KOPT-K1 (cell line): ENCODE measurements around the gene SLC35A2.

Experiments used
- H3K27ac ChIP-seq: fragments of 200-600 bp; sonication (generic); 2 replicates; pipeline ENCODE4 v1.5.1; 2016; ENCODE audit warnings: antibody characterized with exemption, mild to moderate bottlenecking, low read depth, low read length; ENCODE audit not compliant: poor library complexity, severe bottlenecking
- H3K36me3 ChIP-seq: fragments of 200-600 bp; sonication (generic); 2 replicates; pipeline ENCODE4 v1.5.1; 2017; ENCODE audit warnings: antibody characterized with exemption, mild to moderate bottlenecking, low read length, moderate library complexity; ENCODE audit not compliant: insufficient read depth
- H3K9me3 ChIP-seq: fragments of 200-600 bp; sonication (generic); 2 replicates; pipeline ENCODE4 v1.5.1; 2017; ENCODE audit warnings: antibody characterized with exemption, low read length, mild to moderate bottlenecking; ENCODE audit not compliant: insufficient read depth, poor library complexity, severe bottlenecking

SLC35A2 gene

DNA sequence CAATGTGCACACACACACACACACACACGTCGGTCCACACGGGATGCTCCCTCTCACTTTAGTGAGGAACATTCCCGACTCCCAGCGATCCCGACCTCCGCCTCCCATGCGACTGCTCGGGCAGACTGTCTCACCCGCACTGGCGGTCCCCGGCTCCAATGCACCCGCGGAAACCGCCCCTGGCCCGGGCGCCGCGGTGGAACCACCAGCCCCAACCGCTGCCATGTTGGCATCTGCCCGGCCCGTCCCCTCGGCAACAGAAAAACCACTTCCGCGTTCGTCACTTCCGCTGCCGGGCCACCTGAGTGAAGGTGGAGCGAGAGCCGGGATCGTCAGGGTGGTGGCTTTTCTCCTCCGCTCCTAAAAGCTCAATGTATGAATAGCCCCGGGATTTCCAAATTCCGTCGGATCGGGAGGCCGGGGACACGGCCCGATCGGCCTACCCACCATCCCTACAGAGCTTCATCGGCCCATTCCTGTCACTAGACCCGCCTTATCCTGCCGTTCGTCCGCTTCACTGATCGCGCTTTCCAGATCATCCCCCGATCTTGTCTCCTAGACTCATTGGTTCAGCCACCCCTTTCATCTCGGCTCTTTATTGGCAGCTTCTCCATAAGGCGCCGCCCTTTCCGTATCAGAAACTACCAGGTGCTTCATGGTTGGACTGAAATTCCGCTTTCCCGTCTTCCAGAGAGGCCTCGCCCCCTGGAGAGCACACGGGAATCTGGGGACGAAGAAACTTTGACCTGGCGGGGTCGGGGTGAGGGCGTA lies at the start of gene SLC35A2:
Gene SLC35A2, minus strand, starts transcription at position 235 of the 771 bp plus-strand sequence. Its CDS starts 10 bp downstream, at position 225.
- Histone ChIP-seq H3K27ac (peak within 1 kb of the TSS; percentile 78), H3K9me3 (no peaks in the 10 kb centered on the region), H3K36me3 (peaks cover 21% of the 10 kb centered on the region; the same call in 1 of the 2 replicates)

- no peak overlapping the region for H3K27ac ChIP-seq
Observed at GRCh38 chrX:48960291-48960690, 48.8 kb upstream of the SLC35A2 start.

DNA sequence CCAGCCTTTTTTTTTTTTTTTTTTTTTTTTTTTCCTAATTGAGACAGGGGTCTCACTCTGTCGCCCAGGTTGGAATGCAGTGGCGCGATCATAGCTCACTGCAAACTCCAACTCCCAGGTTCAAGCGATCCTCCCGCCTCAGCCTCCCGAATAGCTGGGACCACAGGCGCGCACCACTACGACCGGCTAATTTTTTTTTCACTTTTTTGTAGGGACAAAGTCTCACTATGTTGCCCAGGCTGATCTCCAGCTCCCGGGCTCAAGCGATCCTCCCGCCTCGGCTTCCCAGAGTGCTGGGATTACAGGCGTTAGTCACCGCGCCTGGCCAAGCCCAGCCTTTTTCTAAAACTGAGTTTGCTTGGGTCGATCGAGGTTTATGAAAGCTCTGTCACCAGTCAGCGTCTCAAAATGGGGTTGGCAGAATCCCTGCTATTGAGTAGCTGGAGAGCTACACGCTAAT lies 47.2 kb upstream of the SLC35A2 start:
- Histone ChIP-seq H3K27ac (peak overlapping the region; percentile 88), H3K36me3 (peaks cover 20% of the 10 kb centered on the region), H3K9me3 (no peaks in the 10 kb centered on the region)

More at GRCh38 chrX:48960291-48960690, 48.8 kb upstream of the SLC35A2 start:
- H3K36me3 ChIP-seq = peaks cover 6% of the 10 kb centered on the region
- no peaks in the 10 kb centered on the region for H3K9me3 ChIP-seq

- Histone ChIP-seq H3K27ac (peak overlapping the region; percentile 88), H3K36me3 (peaks cover 26% of the 10 kb centered on the region), H3K9me3 (no peaks in the 10 kb centered on the region)
Observed at GRCh38 chrX:48957827-48958634, 46.6 kb upstream of the SLC35A2 start.

- Histone ChIP-seq H3K9me3 (no peaks in the 10 kb centered on the region), H3K27ac (peak within 1 kb of the TSS; percentile 88), H3K36me3 (peaks cover 31% of the 10 kb centered on the region)
Observed at GRCh38 chrX:48957477-48957826, 46.0 kb upstream of the SLC35A2 start, which contains the start of gene OTUD5. Gene OTUD5 (minus strand): TSS chrX:48957607. CDS start chrX:48957570, 37 bp downstream.

DNA sequence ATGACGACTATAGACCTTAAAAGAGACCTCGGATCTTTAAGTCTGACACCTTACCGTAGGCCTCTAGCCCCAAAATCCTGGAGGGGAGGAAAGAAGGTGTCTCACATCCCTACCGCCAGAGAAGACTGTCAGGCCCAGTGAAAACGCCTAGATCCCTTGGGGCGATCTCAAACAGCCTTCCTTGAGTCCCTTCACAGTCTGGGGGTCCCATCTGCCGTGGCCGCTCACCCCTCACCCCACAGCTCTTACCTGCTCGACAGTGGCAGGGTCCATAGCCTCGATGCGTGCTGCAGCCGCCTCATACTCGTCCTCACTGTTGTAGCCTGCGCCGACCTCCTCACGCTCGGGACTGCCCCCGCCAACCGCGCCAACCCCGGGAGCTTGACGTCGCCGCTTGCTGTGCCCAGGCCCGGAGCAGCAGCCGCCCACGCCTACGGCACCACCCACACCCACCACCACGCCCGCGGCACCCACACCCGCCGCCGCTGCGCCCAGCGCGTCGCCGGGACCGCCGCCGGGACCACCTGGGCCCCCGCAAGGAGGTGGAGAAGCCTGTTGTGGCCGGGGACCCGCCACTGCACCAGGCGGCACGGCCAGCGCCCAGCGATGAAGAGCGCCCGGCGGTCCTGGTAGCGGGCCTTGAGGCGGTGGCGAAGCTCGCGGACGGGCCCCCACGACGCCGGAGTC lies 45.4 kb upstream of the SLC35A2 start:
- no peaks in the 10 kb centered on the region for H3K9me3 ChIP-seq
- peaks cover 31% of the 10 kb centered on the region for H3K36me3 ChIP-seq
- peak overlapping the region; percentile 88 for H3K27ac ChIP-seq

DNA sequence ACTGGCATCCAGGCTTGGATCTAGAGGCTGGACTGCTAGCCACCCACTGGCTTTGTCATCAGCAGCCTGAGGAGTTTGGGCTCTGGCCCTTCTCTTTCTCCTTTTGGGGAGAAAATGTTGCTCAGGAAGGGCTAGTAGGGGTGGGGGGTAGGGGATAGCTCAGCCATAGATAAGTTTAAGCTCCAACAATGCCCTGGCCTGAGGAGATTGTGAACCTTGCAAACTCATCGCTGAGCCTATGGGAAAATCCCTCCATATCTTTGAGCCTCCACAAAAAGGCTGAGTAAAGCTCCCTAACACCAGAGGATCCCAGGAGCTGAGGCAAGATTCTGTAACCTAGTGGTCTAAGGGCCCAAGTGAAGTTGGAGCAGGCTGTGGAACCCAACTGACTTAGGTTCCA lies 37.1 kb upstream of the SLC35A2 start:
- Histone ChIP-seq H3K27ac (no peak overlapping the region), H3K9me3 (no peaks in the 10 kb centered on the region), H3K36me3 (peaks cover 19% of the 10 kb centered on the region)

- Histone ChIP-seq H3K27ac (no peak overlapping the region), H3K9me3 (no peaks in the 10 kb centered on the region), H3K36me3 (peaks cover 23% of the 10 kb centered on the region)
Observed at GRCh38 chrX:48945517-48946348, 34.3 kb upstream of the SLC35A2 start.

DNA sequence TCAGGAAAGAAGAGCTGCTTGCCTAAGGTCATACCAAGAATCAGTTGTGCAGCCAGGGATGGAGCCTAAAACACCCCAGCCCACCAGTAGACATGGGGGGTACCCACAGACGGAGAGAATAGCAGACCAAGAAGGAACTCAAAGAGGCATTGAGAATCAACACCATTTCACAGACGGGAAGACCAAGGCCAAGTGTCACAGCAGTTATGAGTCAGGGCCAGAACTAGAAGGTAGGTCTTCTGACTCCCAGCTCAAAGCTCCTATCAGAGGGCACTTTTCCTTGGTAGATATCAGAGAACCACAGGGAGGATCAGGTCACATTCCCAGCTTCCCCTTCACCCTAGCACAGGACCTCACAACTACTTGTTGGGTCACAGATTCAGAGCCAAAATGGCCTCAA lies 31.4 kb upstream of the SLC35A2 start:
- no peaks in the 10 kb centered on the region for H3K9me3 ChIP-seq
- H3K36me3 ChIP-seq = peaks cover 32% of the 10 kb centered on the region
- H3K27ac ChIP-seq = no peak overlapping the region

- no peaks in the 10 kb centered on the region for H3K9me3 ChIP-seq
- H3K36me3 ChIP-seq = peaks cover 33% of the 10 kb centered on the region
- H3K27ac ChIP-seq = no peak overlapping the region
Observed at GRCh38 chrX:48940404-48940955, 29.0 kb upstream of the SLC35A2 start.

DNA sequence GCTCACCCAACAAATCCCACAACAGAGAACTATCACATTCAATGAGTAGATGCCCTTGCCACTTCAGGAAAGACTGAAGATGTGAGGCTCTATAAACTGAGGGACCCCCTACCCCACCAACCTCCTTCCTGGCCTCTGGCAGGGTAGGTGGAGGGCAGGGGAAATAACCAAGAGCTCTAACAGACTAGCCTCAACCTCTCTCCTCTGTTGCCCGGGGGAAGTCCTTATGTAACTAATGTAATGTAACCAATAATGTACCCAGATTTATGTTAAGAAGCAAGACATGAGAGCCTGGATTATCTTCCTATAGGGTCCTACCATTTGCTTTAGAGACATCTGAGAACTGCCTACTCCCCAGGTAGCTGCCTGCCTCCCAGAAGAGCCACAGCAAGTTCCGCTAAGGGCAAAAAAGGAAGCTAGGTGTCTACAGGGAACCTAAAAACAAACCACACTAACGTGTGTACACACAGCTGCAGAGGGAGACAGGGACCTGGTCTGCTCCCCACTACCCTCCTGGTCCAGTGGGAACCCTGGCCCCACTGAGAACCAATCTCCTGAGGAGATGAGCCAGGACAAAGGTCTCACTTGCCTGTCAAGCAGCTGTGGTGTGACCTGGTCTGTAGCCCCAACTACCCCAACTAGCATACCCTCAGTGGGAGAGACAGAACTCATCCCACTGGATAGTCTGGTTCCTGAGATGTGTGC lies 28.2 kb upstream of the SLC35A2 start:
- Histone ChIP-seq H3K27ac (no peak overlapping the region), H3K9me3 (no peaks in the 10 kb centered on the region)

DNA sequence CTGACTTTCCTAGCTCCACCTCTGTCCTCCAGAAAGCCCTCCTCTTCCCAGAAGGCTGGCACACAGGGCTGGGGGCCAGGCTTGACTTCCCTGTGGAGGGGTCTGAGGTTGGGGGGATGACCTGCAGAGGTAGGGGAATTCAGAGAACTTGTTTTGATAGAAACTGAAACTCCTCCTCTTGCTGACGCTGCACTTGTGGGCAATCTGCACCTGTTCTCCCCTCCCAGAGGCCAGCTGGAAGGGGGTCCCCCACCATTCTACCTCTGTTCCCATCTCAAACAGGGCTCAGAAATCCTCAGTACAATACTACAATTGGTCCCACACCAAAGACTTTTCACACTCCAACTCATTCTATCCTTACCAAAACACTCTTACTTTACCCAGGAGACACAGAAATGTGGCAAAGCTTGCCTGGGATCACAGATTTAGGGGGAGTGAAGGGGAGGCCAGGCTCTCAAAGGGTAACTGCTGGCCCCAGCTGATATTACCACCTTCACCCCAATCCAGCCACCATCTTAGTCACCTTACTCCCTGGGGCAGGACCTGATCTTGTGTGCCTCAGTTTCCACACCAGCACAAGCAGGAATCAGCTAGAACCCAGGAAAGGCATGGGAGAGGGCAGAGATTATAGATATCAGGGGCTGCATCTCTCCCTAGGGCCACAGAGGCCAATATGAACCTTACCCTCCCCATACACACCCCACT lies 27.4 kb upstream of the SLC35A2 start:
- Histone ChIP-seq H3K36me3 (peaks cover 43% of the 10 kb centered on the region), H3K27ac (no peak overlapping the region), H3K9me3 (no peaks in the 10 kb centered on the region)

More for the DNA sequence above, 28.2 kb upstream of the SLC35A2 start:
- H3K36me3 ChIP-seq = peaks cover 41% of the 10 kb centered on the region
